Endothelial cell of umbilical vein (primary cell): ENCODE measurements around the gene KCNJ16. TPM values are rescaled to one million over a fixed set of nuclear protein-coding genes. Genes with fewer than 3 reads are reported as not detected.

ENCODE experiments used
- BruUV-seq: library from RNA; stranded (reverse); fragments of 400-500 nt; replicated peaks from 2 replicates; lab custom pipeline; 2021; lab: Mats Ljungman, UMichigan
- CTCF ChIA-PET: fragments of 300-600, 350-600 bp; sonication (Branson Sonifier 250); formaldehyde crosslinking; loops from one replicate; lab custom pipeline; 2021; ENCODE audit warnings: antibody characterized with exemption, inconsistent platforms; lab: Charles Lee
- POLR2A ChIA-PET: fragments of 300-600, 350-600 bp; sonication (Branson Sonifier 250); formaldehyde crosslinking; loops from one replicate; lab custom pipeline; 2021; ENCODE audit warnings: antibody characterized with exemption, inconsistent platforms; lab: Charles Lee
- DNase-seq: peaks from one replicate; pipeline ENCODE4 v3.0.0-alpha.2; 2011; ENCODE audit warnings: low read depth, low spot score
- FAIRE-seq: peaks from 2 replicates; lab custom pipeline; 2011; peaks lifted over from hg19 to GRCh38; lab: Jason Lieb, UNC
- H2AFZ ChIP-seq: 2 replicates; pipeline ENCODE4 v1.6.0; 2012; ENCODE audit warnings: low read depth, low read length, control low read depth, inconsistent platforms
- H3K27ac ChIP-seq: 2 replicates; pipeline ENCODE4 v1.5.1; 2011; ENCODE audit warnings: low read depth, mild to moderate bottlenecking, control low read depth, low read length, moderate library complexity; ENCODE audit not compliant: insufficient read depth
- H3K27me3 ChIP-seq, 2 experiments: 2 replicates each; pipeline versions ENCODE4 v1.6.0 to v1.6.1; 2011; ENCODE audit warnings: low read length in 2 of 2, mixed read lengths in 1 of 2; ENCODE audit not compliant: control insufficient read depth in 2 of 2, insufficient read depth in 2 of 2
- H3K36me3 ChIP-seq, 2 experiments: 2 replicates in 1 of 2; 3 replicates in 1 of 2; pipeline ENCODE4 v1.5.1; 2011; ENCODE audit warnings: low read length in 2 of 2, mild to moderate bottlenecking in 1 of 2, moderate library complexity in 1 of 2; ENCODE audit not compliant: control insufficient read depth in 2 of 2, insufficient read depth in 2 of 2; ENCODE audit errors: extremely low read depth in 1 of 2
- H3K4me1 ChIP-seq: 3 replicates; pipeline ENCODE4 v1.5.1; 2011; ENCODE audit warnings: mild to moderate bottlenecking, low read length; ENCODE audit not compliant: control insufficient read depth, insufficient read depth; ENCODE audit errors: extremely low read depth
- H3K4me2 ChIP-seq: 2 replicates; pipeline ENCODE4 v1.6.1; 2011; ENCODE audit warnings: low read length, control low read depth, mixed read lengths; ENCODE audit not compliant: insufficient read depth
- H3K4me3 ChIP-seq, 3 experiments: fragments of 200-600 bp in 1 of 3; sonication (generic), shearing (Covaris generic) in 1 of 3; replicated peaks in 1 of 3; 2 replicates each; pipeline ENCODE4 v1.5.1; 2011 to 2016; ENCODE audit warnings: control low read depth in 3 of 3, low read length in 3 of 3, mild to moderate bottlenecking in 2 of 3, inconsistent platforms in 1 of 3, low read depth in 1 of 3, moderate library complexity in 1 of 3; ENCODE audit not compliant: insufficient read depth in 1 of 3
- H3K79me2 ChIP-seq: 2 replicates; pipeline ENCODE4 v1.6.0; 2012; ENCODE audit warnings: low read length, inconsistent platforms; ENCODE audit not compliant: control insufficient read depth, insufficient read depth
- H3K9ac ChIP-seq: replicated peaks from 2 replicates; pipeline ENCODE3; 2011; ENCODE audit warnings: low read length, control low read depth; ENCODE audit not compliant: insufficient read depth; ENCODE audit errors: extremely low read depth
- H3K9me1 ChIP-seq: replicated peaks from 3 replicates; pipeline ENCODE4 v1.6.0; 2011; ENCODE audit warnings: mild to moderate bottlenecking, low read length; ENCODE audit not compliant: control insufficient read depth, insufficient read depth; ENCODE audit errors: extremely low read depth
- H3K9me3 ChIP-seq: replicated peaks from 2 replicates; pipeline ENCODE4 v1.5.1; 2012; ENCODE audit warnings: low read length, inconsistent platforms; ENCODE audit not compliant: control insufficient read depth, insufficient read depth
- H4K20me1 ChIP-seq: replicated peaks from 2 replicates; pipeline ENCODE3; 2011; ENCODE audit warnings: mild to moderate bottlenecking, low read length; ENCODE audit not compliant: control insufficient read depth, insufficient read depth; ENCODE audit errors: extremely low read depth
- EZH2 ChIP-seq: IDR thresholded peaks from 2 replicates; pipeline ENCODE4 v1.6.1; 2012; ENCODE audit warnings: borderline replicate concordance, low read depth, mild to moderate bottlenecking, moderate library complexity, low read length, inconsistent platforms; ENCODE audit not compliant: severe bottlenecking
- FOS ChIP-seq: IDR thresholded peaks from 2 replicates; pipeline ENCODE4 v1.6.1; 2011; ENCODE audit warnings: mild to moderate bottlenecking, low read length, moderate library complexity, borderline replicate concordance; ENCODE audit not compliant: insufficient read depth
- GATA2 ChIP-seq: IDR thresholded peaks from 2 replicates; pipeline ENCODE4 v1.7.0; 2011; ENCODE audit warnings: low read depth, mild to moderate bottlenecking, moderate library complexity, mixed read lengths, low read length; ENCODE audit not compliant: insufficient read length, insufficient read depth
- JUN ChIP-seq: IDR thresholded peaks from 2 replicates; pipeline ENCODE4 v1.6.1; 2011; ENCODE audit warnings: borderline replicate concordance, low read depth; ENCODE audit not compliant: insufficient read length, insufficient read depth
- MAX ChIP-seq: IDR thresholded peaks from 2 replicates; pipeline ENCODE4 v1.6.1; 2011; ENCODE audit not compliant: insufficient read depth, insufficient read length
- MYC ChIP-seq: IDR thresholded peaks from one replicate; pipeline ENCODE4 v1.6.1; 2011; ENCODE audit warnings: mild to moderate bottlenecking, low read depth, low read length
- POLR2A ChIP-seq: IDR thresholded peaks from 2 replicates; pipeline ENCODE4 v1.6.1; 2012; ENCODE audit warnings: low read depth, mild to moderate bottlenecking, control low read depth, low read length
- POLR2AphosphoS5 ChIP-seq: IDR thresholded peaks from 2 replicates; pipeline ENCODE4 v1.6.1; 2012; ENCODE audit warnings: low read depth, mild to moderate bottlenecking, control low read depth, low read length, moderate library complexity; ENCODE audit not compliant: insufficient read depth
- dilution Hi-C: fragments of 300-500 bp; cut with MboI; formaldehyde crosslinking; loops from one replicate; pipeline ENCODE4 v1.15.0; 2019; ENCODE audit warnings: low sequenced_read_pairs; ENCODE audit not compliant: extremely low pct_ligation_motif_present
- intact Hi-C: fragments of 100-400 bp; cut with micrococcal nuclease; formaldehyde crosslinking; loops from one replicate; pipeline ENCODE4 v1.10.0; 2022
- polyA plus RNA-seq, 4 experiments: library from polyadenylated mRNA; depleted of rRNA in 3 of 4; stranded (reverse) in 3 of 4; unstranded in 1 of 4; fragments of >200 nt; gene quantifications; 2 replicates each; pipeline versions ENCODE4 v1.2.1 to v1.2.3, GENCODE V29; 2011 to 2012; ENCODE audit warnings: missing spikeins in 1 of 4
- total RNA-seq: library from RNA; stranded (reverse); gene quantifications from 2 replicates; pipeline ENCODE4 v1.2.3, GENCODE V29; 2021
- TF ChIP-seq, protein P1 (sequence below), 2 donors: IDR thresholded peaks; 1 replicate in 1 of 2; 2 replicates in 1 of 2; pipeline ENCODE4 v1.5.1; 2011; ENCODE audit warnings: low read length in 2 of 2, mild to moderate bottlenecking in 2 of 2, moderate library complexity in 2 of 2, control low read depth in 1 of 2, inconsistent platforms in 1 of 2, low read depth in 1 of 2; ENCODE audit not compliant: insufficient read depth in 1 of 2; ENCODE audit errors: extremely low read depth in 1 of 2

Gene KCNJ16
- total and polyA plus RNA-seq, 2 donors (not counting 3 experiments of a cell fraction or from before 2014, with no cell fraction given) = 0.07 TPM; not detected in 1

- Histone ChIP-seq H2AFZ (no peak overlapping the region), H3K27me3 (no peaks in the 10 kb centered on the region), H3K9ac (peak overlapping the region; percentile 67), H3K27ac (peak overlapping the region; percentile 80), H3K4me2 (peak overlapping the region; percentile 68), H3K4me3 (no peak overlapping the region), H4K20me1 (no peaks in the 10 kb centered on the region), H3K36me3 (no peaks in the 10 kb centered on the region), H3K4me1 (peaks cover 36% of the 10 kb centered on the region), H3K9me1 (no peaks in the 10 kb centered on the region), H3K9me3 (no peaks in the 10 kb centered on the region), H3K79me2 (no peaks in the 10 kb centered on the region)
- dilution Hi-C loops (no loop called here), intact Hi-C loops (no loop called here)
- ChIA-PET POLR2A (interaction anchor here (1.0 kb wide), 1 partner anchor 10 kb away, joined by 3 read pairs; no protein-coding TSS in a partner anchor), CTCF (interaction anchor here (1.0 to 1.6 kb wide), 2 partner anchors 10 to 513 kb away, joined by 4 to 7 read pairs; no protein-coding TSS in a partner anchor)
- DNase-seq = no peak
- no TSS peak for BruUV-seq
- no peak for FAIRE-seq
- TF ChIP-seq JUN = no peak
- TF ChIP-seq FOS = no peak
- TF ChIP-seq GATA2 = no peak
- TF ChIP-seq, protein P1, sequence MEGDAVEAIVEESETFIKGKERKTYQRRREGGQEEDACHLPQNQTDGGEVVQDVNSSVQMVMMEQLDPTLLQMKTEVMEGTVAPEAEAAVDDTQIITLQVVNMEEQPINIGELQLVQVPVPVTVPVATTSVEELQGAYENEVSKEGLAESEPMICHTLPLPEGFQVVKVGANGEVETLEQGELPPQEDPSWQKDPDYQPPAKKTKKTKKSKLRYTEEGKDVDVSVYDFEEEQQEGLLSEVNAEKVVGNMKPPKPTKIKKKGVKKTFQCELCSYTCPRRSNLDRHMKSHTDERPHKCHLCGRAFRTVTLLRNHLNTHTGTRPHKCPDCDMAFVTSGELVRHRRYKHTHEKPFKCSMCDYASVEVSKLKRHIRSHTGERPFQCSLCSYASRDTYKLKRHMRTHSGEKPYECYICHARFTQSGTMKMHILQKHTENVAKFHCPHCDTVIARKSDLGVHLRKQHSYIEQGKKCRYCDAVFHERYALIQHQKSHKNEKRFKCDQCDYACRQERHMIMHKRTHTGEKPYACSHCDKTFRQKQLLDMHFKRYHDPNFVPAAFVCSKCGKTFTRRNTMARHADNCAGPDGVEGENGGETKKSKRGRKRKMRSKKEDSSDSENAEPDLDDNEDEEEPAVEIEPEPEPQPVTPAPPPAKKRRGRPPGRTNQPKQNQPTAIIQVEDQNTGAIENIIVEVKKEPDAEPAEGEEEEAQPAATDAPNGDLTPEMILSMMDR (IDR thresholded peaks at IDR 0.05; ENCODE audit: extremely low read depth in 1 of 2, insufficient read depth in 1 of 2, low read depth in 1 of 2, low read length in 2 of 2) = no peak
- TF ChIP-seq POLR2A = no peak
- TF ChIP-seq MYC = no peak
- no peak for TF ChIP-seq MAX
- no peak for TF ChIP-seq POLR2AphosphoS5
- TF ChIP-seq EZH2 = no peak
These were observed 45.4 kb downstream of the KCNJ16 start for GRCh38 chr17:70120425-70120824.
